ENCODE data around the gene MAP3K14.

MAP3K14 gene

DNA sequence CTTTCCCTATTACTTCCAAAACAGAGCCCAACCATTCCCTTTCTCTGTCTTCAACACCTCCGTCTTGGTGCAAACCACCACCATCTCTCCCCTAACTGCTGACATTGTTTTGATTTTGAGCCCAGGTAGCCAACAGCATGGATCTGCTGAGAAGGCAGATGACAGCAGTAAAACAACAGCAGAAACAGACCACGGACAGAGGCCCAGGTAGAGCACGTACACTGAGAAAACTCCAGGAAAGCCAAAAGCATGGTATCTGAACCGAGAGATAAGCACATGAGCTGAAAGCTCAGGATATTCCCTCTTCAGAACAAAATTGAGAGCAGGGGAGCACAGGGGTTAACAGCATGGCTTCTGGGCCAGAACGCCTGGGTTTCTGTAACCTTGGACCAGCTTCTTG, 18.9 kb upstream of the MAP3K14 start:
- TF ChIP-seq TAF1 (IDR thresholded peaks at IDR 0.05; ENCODE audit: borderline replicate concordance, insufficient read depth, low read length) = no peak
- no peak for TF ChIP-seq FOXP2 (optimal IDR thresholded peaks at IDR 0.05; ENCODE audit: borderline replicate concordance, extremely low read depth, extremely low read length, insufficient read depth)

GRCh38 chr17:45334701-45335677, 18.2 kb upstream of the MAP3K14 start:
- TF ChIP-seq FOXP2 (optimal IDR thresholded peaks at IDR 0.05; ENCODE audit: borderline replicate concordance, extremely low read depth, extremely low read length, insufficient read depth) = no peak
- no peak for TF ChIP-seq POLR2AphosphoS5 (IDR thresholded peaks at IDR 0.05; ENCODE audit: low read depth, low read length)
- no peak for TF ChIP-seq REST (IDR thresholded peaks at IDR 0.05; ENCODE audit: insufficient read depth in 1 of 2, low read depth in 2 of 2, low read length in 2 of 2)
- TF ChIP-seq SIN3A (IDR thresholded peaks at IDR 0.05; ENCODE audit: borderline replicate concordance, insufficient read depth, low read length) = no peak
- no peak for TF ChIP-seq TAF1 (IDR thresholded peaks at IDR 0.05; ENCODE audit: borderline replicate concordance, insufficient read depth, low read length)

DNA sequence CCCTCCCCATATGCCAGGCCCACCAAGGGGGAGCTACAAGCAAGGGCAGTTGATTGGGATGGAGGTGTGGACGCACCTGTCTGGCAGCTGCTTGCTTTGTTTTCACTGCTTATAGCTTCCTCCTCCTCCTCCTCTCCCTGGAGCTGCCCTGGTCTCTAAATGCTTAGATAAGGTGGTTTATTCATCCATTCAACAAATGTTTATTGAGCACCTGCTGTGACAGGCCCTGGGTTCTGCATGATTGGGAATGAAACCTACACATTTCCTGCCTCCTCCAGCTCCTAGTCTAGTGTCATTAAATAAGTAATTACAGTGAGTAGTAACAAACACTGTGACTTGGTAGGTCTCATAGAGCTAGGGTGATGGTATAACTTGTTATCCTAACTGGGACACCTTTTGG, 17.4 kb upstream of the MAP3K14 start:
- no peak for TF ChIP-seq POLR2AphosphoS5 (IDR thresholded peaks at IDR 0.05; ENCODE audit: low read depth, low read length)
- no peak for TF ChIP-seq FOXP2 (optimal IDR thresholded peaks at IDR 0.05; ENCODE audit: borderline replicate concordance, extremely low read depth, extremely low read length, insufficient read depth)
- no peak for TF ChIP-seq TAF1 (IDR thresholded peaks at IDR 0.05; ENCODE audit: borderline replicate concordance, insufficient read depth, low read length)
- TF ChIP-seq SIN3A (IDR thresholded peaks at IDR 0.05; ENCODE audit: borderline replicate concordance, insufficient read depth, low read length) = no peak
- no peak for TF ChIP-seq REST (IDR thresholded peaks at IDR 0.05; ENCODE audit: insufficient read depth in 1 of 2, low read depth in 2 of 2, low read length in 2 of 2)

GRCh38 chr17:45333702-45334092, 16.9 kb upstream of the MAP3K14 start:
- no peak for TF ChIP-seq FOXP2 (optimal IDR thresholded peaks at IDR 0.05; ENCODE audit: borderline replicate concordance, extremely low read depth, extremely low read length, insufficient read depth)
- no peak for TF ChIP-seq REST (IDR thresholded peaks at IDR 0.05; ENCODE audit: insufficient read depth in 1 of 2, low read depth in 2 of 2, low read length in 2 of 2)
- TF ChIP-seq POLR2AphosphoS5 (IDR thresholded peaks at IDR 0.05; ENCODE audit: low read depth, low read length) = no peak
- TF ChIP-seq SIN3A (IDR thresholded peaks at IDR 0.05; ENCODE audit: borderline replicate concordance, insufficient read depth, low read length) = no peak
- TF ChIP-seq TAF1 (IDR thresholded peaks at IDR 0.05; ENCODE audit: borderline replicate concordance, insufficient read depth, low read length) = no peak

- TF ChIP-seq REST (IDR thresholded peaks at IDR 0.05; ENCODE audit: insufficient read depth in 1 of 2, low read depth in 2 of 2, low read length in 2 of 2) = no peak
- no peak for TF ChIP-seq TAF1 (IDR thresholded peaks at IDR 0.05; ENCODE audit: borderline replicate concordance, insufficient read depth, low read length)
- TF ChIP-seq SIN3A (IDR thresholded peaks at IDR 0.05; ENCODE audit: borderline replicate concordance, insufficient read depth, low read length) = no peak
- no peak for TF ChIP-seq POLR2AphosphoS5 (IDR thresholded peaks at IDR 0.05; ENCODE audit: low read depth, low read length)
- no peak for TF ChIP-seq FOXP2 (optimal IDR thresholded peaks at IDR 0.05; ENCODE audit: borderline replicate concordance, extremely low read depth, extremely low read length, insufficient read depth)
These were observed 16.3 kb upstream of the MAP3K14 start for GRCh38 chr17:45332989-45333701.

Data from PFSK-1 (cell line).